ENCODE measurements around the gene GUCD1. TPM values are rescaled to one million over a fixed set of nuclear protein-coding genes. Genes with fewer than 3 reads are reported as not detected.
A peak's percentile ranks its signal among the peaks of the same experiment; 100 is the strongest.
"Not testable (repeated sequence)": the region's sequence is repeated elsewhere in the genome, so short reads cannot be mapped to it uniquely, and the experiment has no call there.

The GUCD1 gene
- polyA plus RNA-seq (2013, experiment 1 of 2): 55.2 TPM
- polyA plus RNA-seq (2013, experiment 2 of 2): 52.5 TPM

DNA sequence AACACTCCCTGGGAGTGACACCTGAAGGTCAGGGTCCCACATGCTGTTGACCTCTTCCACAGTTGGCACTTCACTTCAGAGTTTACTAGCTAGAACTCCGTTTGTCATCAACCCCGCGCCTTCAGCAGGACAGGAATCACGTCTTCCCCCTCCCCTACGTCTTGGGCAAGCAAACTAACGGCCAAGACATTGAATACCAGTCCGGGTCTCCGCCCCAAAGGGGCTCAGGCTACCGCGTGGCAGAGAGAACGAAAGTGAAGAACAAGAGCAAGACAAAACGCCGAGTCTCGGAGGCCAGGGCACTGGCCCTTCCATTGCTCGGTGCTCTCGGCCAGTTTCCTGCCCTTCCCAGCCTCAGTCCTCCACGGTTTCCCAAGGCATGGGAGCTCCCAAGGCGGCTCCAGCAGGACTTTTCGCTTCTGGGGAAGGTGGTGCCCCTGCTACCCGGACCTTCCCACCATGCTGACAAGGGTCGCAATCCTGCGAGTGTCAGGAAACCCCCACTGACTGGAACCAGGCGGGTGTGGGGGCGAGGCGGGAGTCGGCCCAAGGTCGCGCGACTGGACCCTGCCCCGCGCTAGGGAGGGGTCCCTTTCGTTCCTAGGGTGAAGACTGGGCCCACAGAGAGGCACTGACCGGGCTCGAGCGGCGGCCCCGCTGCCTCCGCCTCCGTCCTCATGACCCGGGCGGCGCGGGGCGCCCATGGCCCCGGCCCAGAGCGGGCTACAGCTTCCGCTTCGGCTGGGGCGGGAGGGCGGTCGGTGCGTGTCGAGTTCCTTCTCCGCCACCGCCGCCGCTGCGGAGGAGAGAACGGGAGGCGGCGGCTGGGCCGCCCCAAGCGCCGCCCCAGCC, at the start of gene GUCD1:
Gene GUCD1, minus strand, starts transcription at position 826 of the 852 bp plus-strand sequence. Its CDS starts 147 bp downstream, at position 679.
- peak; percentile 46 for DNase-seq

DNA sequence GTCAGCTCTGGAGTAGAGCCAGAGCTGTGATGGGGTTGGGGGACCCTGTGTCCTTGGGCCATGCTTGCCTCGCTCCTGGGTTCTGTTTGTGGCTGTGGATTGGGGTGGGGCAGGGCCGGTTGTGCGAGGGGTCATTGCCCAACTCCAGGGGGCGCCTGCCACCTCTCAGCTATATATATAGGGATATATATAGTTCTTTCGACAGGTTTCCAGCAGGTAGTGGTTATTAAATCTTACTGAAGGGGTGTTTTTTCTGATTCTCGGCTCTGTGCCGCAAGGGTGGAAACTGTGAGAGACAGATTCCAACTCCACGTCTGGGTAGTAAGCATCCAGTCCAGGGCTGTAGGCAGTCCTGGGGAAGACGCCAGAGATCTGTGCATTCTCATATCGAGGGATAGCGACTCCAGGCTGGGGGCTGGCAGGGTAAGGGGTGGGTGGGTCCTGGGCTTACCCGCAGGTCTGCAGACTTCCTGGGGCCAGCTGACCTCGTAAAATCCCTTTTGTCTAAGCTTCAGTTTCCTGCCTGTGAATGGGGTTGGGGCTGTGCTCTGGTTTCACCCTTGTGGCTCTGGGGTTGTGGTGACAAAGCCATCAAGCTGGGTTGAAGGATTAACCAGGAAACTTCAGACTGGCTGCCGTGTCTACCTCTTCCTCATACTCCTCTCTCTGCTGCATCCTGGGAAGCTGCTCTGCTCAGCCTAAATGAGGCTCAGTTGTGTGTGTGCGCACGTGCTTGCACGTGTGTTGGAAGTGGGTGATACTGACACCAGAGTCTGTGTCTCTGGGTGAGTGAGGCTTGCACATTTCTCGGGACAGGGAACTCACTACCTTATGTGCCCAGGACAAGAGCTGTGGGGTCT, 49.1 kb upstream of the GUCD1 start:
- peak overlapping the region; percentile 44 for H3K27ac ChIP-seq (ENCODE audit: low read depth, low read length)
- H3K23ac ChIP-seq (ENCODE audit: low read length); H3K4ac ChIP-seq (ENCODE audit: low read depth, low read length); H2BK15ac ChIP-seq (replicated peaks; ENCODE audit: low read depth); H2AK5ac ChIP-seq (ENCODE audit: low read length); H4K8ac ChIP-seq (ENCODE audit: low read depth, low read length); H4K5ac ChIP-seq (ENCODE audit: low read length); H2BK120ac ChIP-seq (ENCODE audit: low read depth, low read length); H3K36me3 ChIP-seq (ENCODE audit: control insufficient read depth, insufficient read depth, low read length); H2BK5ac ChIP-seq (ENCODE audit: low read length); H3K4me3 ChIP-seq (ENCODE audit: low read length); H3K27me3 ChIP-seq (ENCODE audit: insufficient read depth, low read length, poor library complexity); H3K18ac ChIP-seq (ENCODE audit: low read length); H3K79me1 ChIP-seq (ENCODE audit: low read length); H3K4me1 ChIP-seq (ENCODE audit: control insufficient read depth, low read depth, low read length); H3K79me2 ChIP-seq (ENCODE audit: control insufficient read depth, insufficient read depth, low read length); H3K4me2 ChIP-seq (ENCODE audit: low read length): not testable (repeated sequence)
- WGBS (ENCODE audit: extremely low coverage, insufficient coverage, low lambda C conversion rate): no CpG with 5 or more reads among the region's 18 CpGs
- H3K56ac ChIP-seq (ENCODE audit: low read length): peak overlapping the region; percentile 76
- DNase-seq: peak; percentile 57
- H3K9ac ChIP-seq (ENCODE audit: low read length): peak overlapping the region; percentile 4

More for the DNA sequence above, at the start of gene GUCD1:
- Histone ChIP-seq H3K27me3 (ENCODE audit: insufficient read depth, low read length, poor library complexity) (no peaks in the 10 kb centered on the region), H3K56ac (ENCODE audit: low read length) (peak within 1 kb of the TSS; percentile 100), H3K23ac (ENCODE audit: low read length) (peak within 1 kb of the TSS; percentile 92), H4K5ac (ENCODE audit: low read length) (peak within 1 kb of the TSS; percentile 26), H3K79me2 (ENCODE audit: control insufficient read depth, insufficient read depth, low read length) (peaks cover 76% of the 10 kb centered on the region), H3K4me3 (ENCODE audit: low read length) (peak within 1 kb of the TSS; percentile 99), H2AK5ac (ENCODE audit: low read length) (peak within 1 kb of the TSS; percentile 78), H2BK15ac (replicated peaks; ENCODE audit: low read depth) (no peak within 1 kb of the TSS), H3K27ac (ENCODE audit: low read depth, low read length) (peak within 1 kb of the TSS; percentile 92), H3K9ac (ENCODE audit: low read length) (peak within 1 kb of the TSS; percentile 100), H3K36me3 (ENCODE audit: control insufficient read depth, insufficient read depth, low read length) (peaks cover 16% of the 10 kb centered on the region), H3K4ac (ENCODE audit: low read depth, low read length) (peak within 1 kb of the TSS; percentile 96), H3K79me1 (ENCODE audit: low read length) (peaks cover 47% of the 10 kb centered on the region), H3K18ac (ENCODE audit: low read length) (peak within 1 kb of the TSS; percentile 65), H2BK5ac (ENCODE audit: low read length) (peak within 1 kb of the TSS; percentile 97), H4K8ac (ENCODE audit: low read depth, low read length) (peak within 1 kb of the TSS; percentile 42), H2BK120ac (ENCODE audit: low read depth, low read length) (no peak within 1 kb of the TSS), H3K4me2 (ENCODE audit: low read length) (peak within 1 kb of the TSS; percentile 94), H3K4me1 (ENCODE audit: control insufficient read depth, low read depth, low read length) (peaks cover 13% of the 10 kb centered on the region)
- WGBS (ENCODE audit: extremely low coverage, insufficient coverage, low lambda C conversion rate): no CpG with 5 or more reads among the region's 64 CpGs

- H3K27ac ChIP-seq (ENCODE audit: low read depth, low read length): peak within 1 kb of the TSS; percentile 44
- H3K18ac ChIP-seq (ENCODE audit: low read length); H3K27me3 ChIP-seq (ENCODE audit: insufficient read depth, low read length, poor library complexity); H3K4me3 ChIP-seq (ENCODE audit: low read length); H3K36me3 ChIP-seq (ENCODE audit: control insufficient read depth, insufficient read depth, low read length); H4K5ac ChIP-seq (ENCODE audit: low read length); H2BK15ac ChIP-seq (replicated peaks; ENCODE audit: low read depth); H3K23ac ChIP-seq (ENCODE audit: low read length); H2AK5ac ChIP-seq (ENCODE audit: low read length); H3K4me1 ChIP-seq (ENCODE audit: control insufficient read depth, low read depth, low read length); H3K79me1 ChIP-seq (ENCODE audit: low read length); H3K79me2 ChIP-seq (ENCODE audit: control insufficient read depth, insufficient read depth, low read length); H3K4ac ChIP-seq (ENCODE audit: low read depth, low read length); H3K4me2 ChIP-seq (ENCODE audit: low read length); H2BK5ac ChIP-seq (ENCODE audit: low read length); H4K8ac ChIP-seq (ENCODE audit: low read depth, low read length): not testable (repeated sequence)
- peak within 1 kb of the TSS; percentile 48 for H2BK120ac ChIP-seq (ENCODE audit: low read depth, low read length)
- peak; percentile 52 for DNase-seq
- H3K9ac ChIP-seq (ENCODE audit: low read length): peak within 1 kb of the TSS; percentile 24
- no CpG with 5 or more reads among the region's 22 CpGs for WGBS (ENCODE audit: extremely low coverage, insufficient coverage, low lambda C conversion rate)
- peak within 1 kb of the TSS; percentile 78 for H3K56ac ChIP-seq (ENCODE audit: low read length)
These were observed 48.2 kb upstream of the GUCD1 start, which contains the start of gene GGT1 for GRCh38 chr22:24602847-24603769. TSS of gene GGT1 (plus strand) at chr22:24603193. CDS start at chr22:24611082, 7,889 bp downstream.

GRCh38 chr22:24602105-24602749, 47.3 kb upstream of the GUCD1 start:
- H4K5ac ChIP-seq (ENCODE audit: low read length); H4K8ac ChIP-seq (ENCODE audit: low read depth, low read length); H3K27me3 ChIP-seq (ENCODE audit: insufficient read depth, low read length, poor library complexity); H2BK5ac ChIP-seq (ENCODE audit: low read length); H3K79me1 ChIP-seq (ENCODE audit: low read length); H3K23ac ChIP-seq (ENCODE audit: low read length); H3K79me2 ChIP-seq (ENCODE audit: control insufficient read depth, insufficient read depth, low read length); H3K27ac ChIP-seq (ENCODE audit: low read depth, low read length); H3K4ac ChIP-seq (ENCODE audit: low read depth, low read length); H2BK120ac ChIP-seq (ENCODE audit: low read depth, low read length); H3K4me2 ChIP-seq (ENCODE audit: low read length); H3K36me3 ChIP-seq (ENCODE audit: control insufficient read depth, insufficient read depth, low read length); H3K4me1 ChIP-seq (ENCODE audit: control insufficient read depth, low read depth, low read length); H3K4me3 ChIP-seq (ENCODE audit: low read length); H3K18ac ChIP-seq (ENCODE audit: low read length); H2BK15ac ChIP-seq (replicated peaks; ENCODE audit: low read depth); DNase-seq; H3K56ac ChIP-seq (ENCODE audit: low read length); H2AK5ac ChIP-seq (ENCODE audit: low read length); H3K9ac ChIP-seq (ENCODE audit: low read length): not testable (repeated sequence)
- WGBS (ENCODE audit: extremely low coverage, insufficient coverage, low lambda C conversion rate): no CpG with 5 or more reads among the region's 11 CpGs

Measured in mesendoderm (in vitro differentiated cells).